Measurements from ENCODE around the gene RUNX3.
"Not testable (repeated sequence)": the region's sequence is repeated elsewhere in the genome, so short reads cannot be mapped to it uniquely, and the experiment has no call there.

RUNX3 gene

DNA sequence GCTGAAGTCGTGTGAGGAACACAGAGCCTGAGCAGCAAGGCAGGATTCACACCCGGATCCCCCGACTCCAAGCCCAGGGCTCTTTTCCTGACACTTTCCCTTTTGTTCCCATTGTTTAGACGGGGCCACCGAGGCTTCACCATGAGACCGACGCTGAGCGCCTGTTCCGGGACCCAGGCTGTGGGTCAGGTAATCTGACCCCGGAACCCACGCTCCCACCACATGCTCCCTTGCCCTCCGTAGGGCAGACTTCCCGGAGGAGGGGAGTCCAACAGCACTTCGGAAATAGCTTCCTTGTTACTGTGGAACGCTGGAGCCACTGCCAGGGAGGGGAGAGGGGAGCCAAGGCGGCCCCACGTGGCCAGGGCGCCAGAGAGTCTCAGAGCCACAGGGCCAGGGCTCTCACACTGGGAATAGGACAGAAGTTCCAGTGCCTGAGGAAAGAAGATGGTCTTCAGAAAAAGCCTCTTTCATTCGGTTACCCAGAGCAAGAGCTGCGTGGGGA is 18.4 kb downstream of the RUNX3 start:
- no peak for DNase-seq

DNA sequence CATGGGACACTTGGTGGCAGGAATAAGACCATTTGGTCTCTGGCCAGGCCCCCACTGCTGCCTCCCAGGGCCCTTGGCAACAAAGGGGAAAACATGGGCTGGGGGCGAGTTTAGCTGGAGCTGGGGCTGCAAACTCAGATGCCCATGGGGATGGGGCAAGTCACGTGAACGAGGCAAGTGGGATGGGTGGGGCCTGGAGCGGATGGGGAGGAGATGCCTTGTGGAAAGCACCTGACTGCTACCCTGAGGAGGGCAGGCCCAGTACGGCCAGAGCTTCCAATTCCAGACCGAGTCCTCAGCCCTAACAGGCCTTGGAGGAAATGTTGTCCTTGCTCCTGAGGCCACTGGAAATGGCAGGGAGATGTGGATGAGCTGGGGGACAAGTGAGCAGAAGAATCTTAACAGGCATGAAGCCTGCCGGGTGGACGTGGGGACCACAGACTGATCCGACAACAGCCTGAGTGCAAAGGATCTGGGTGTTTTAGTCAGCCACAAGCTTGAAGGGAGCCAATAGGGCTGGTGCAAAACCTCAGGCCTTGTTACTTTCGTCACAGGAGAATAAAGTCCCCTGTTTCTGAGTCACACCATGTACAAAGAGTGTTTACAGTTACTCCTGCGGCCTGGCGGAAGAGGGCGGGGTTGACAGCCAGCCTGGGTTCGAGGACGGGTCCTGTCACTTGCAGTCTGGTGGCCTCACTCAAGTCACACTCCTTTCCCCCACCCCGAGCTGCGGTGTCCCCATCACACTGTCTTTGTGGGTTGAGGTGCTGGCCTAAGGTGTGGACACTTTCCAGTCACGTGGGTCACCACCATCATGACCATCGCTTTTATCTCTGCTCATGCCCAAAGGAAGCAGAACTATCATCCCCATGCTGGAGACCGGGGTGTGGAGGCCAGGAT is 19.1 kb downstream of the RUNX3 start:
- no peak for DNase-seq

DNA sequence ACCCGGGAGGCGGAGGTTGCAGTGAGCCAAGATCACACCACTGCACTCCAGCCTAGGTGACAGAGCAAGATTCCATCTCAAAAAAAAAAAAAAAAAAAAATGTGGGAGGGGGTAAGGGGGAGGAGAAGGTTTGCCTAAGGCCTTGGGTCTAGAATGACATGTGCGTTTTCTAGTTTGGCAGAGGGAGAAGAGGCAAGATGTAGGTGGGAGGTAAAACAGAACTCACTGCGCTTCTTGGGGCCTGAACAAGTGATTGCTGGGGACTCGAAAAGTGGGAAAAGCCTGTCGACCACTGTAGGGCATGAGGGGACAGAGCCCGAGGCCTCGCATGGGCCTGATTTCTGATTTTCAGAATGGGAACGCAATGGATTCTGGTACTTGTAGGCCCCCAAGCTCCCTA is 19.9 kb downstream of the RUNX3 start:
- no peak for DNase-seq

DNA sequence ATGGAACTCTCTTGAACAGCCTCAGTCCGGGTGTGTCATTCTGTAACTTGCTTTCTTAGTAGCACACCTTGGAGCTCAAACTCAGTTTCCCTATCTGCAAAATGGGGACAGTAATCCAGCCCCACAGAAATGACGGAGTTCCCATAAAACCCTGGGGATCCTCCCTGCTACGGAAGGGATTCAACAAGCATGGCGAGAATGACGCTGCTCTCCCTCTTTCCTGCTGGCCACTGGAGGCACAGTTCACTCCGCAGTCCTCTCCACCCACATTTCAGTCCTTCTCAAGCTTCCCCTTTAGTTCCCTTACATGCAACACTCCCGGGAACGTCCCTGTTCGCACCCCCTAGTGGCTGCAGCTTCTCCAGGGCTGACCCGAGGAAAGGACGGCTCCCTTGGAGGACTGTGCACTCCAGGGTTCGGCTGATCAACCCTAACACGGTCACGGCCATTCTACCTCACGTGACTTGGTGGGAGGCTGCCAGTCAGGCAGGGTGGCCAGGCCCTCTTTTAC is 20.6 kb downstream of the RUNX3 start:
- DNase-seq: no peak

DNA sequence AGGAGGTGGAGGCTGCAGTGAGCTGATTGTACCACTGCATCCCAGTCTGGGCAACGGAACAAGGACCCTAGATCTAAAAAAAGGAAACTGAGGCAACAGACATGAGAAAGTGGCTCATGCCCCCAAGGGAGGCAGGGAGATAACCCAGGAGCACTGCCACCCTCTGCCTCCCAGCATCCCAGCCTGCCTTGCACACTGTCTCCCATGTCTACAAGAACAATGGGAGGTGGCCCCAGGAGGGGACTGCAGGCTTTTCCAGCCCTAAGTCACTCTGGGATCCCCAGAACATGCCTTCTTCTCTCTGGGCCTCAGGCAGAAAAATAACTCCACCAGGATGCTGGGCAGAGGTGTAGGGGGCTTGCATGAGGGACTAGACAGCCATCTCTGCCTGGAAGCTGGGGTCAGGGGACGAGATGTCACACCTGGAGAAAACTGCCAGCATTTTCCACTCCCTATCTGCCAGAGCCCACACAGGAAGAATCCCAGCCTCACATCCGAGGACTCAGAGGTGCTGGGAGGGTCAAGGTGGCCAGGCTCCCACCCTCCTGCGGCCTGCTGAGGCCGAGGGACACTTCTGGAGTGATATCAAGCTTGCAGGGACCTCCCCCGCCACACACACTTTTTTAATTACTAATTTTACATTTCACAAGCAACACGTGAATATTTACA is 21.4 kb downstream of the RUNX3 start:
- no peak for DNase-seq

- DNase-seq: not testable (repeated sequence)
Observed at GRCh38 chr1:24907587-24908294, 22.3 kb downstream of the RUNX3 start.

- DNase-seq: no peak
Observed at GRCh38 chr1:24906760-24907490, 23.2 kb downstream of the RUNX3 start.

DNA sequence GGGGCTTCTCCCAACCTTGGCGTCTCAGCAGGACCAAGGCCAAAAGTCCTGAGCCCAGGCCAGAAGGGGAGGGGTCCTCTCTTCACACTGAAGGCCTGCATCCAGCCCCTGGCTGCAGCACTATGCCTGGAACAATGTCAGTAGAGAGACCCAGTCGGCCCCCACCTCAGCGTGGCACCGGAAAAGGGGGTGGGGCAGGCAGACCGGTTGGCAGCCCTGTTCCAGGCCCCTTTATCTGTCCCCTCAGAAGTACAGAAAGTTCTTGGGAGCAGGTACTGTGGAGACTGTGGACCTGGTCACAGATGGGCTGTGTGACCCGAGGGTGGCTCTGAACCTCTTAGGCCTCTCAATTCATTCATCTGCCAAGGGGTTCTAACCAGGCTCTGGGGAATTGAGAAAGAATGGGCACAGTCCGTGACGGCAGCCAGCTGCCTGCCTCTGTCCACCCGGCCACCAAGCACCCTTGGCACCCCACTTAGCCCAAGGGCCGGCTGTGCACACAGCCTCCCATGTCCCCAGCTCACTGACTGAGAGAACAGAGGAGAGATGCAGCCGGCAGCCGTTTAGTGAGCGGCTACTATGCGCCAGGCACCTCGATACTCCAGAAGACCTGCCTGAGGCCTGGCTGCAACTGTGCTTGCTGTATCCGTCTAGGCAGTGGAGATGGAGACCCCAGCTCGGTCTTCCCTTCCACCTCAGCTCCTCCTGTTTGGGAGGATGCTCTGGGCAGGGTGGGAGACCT is 23.9 kb downstream of the RUNX3 start:
- DNase-seq: no peak

DNA sequence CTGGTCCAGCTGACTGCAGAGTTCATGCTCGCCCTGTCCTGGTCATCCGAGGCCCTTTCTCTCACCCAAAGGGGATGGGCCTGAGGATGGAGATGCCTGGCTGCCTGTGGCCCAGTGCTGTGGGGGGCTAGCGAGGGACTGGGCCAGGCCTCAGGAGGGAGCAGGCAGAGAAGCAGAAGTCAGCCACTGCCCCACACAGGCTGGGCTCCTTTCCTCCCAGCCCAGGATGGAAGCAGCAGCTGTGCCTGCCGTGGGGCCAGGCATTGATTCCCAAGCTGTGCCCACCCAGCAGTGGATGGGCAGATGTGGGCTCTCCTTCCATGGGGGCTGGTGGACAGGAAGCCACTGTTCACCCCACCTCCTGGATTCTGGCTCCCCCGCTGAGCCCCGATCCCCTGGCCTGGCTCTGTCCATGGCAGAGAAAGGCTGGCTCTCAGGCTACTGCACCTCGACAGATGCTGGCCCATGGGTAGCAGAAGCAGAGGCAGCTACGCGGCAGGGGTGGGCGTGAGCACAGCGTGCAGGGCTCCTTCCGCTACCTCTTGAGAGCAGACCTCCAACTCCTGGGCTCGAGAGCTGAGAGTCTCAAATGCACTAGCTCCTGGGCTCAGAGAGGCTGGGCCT is 24.6 kb downstream of the RUNX3 start:
- DNase-seq: no peak

GRCh38 chr1:24904731-24905354 is 25.2 kb downstream of the RUNX3 start:
- no peak for DNase-seq

DNA sequence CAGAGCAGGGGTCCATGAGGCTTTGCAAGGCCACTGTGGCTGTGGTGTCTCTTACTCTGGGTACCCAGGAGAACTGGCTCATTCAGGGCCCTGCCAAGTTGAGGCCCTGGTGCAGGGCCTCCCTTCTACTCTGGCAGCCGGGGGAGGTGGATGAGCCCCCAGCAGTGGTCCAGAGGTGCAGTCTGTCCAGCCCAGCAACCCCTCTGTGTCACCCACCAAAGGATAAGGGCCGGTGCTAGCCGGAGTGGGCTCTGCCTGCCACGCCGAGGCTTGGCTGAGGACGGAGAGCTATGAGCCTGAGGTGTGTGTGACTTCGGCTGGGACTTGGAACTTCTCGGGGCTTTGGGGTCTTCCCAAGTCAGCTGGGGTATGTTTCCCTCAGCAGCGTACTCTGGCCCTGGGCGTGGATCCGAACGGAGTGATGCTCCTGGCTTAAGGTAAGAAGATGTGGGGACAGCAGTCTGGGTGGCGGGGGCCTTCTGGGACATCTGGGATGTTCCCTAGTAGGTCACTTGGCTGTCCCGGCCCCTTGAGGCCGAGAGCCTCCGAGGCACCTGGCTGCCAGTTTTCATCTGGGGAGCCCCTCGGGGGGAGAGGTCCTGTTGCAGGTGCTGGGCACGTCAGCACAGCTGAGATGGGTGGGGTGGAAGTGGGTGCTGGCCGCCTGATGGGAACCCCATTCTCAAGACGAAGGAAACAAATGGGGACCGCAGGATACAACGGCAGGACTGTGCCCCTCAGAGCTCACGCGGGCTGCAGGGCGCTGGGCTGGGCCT is 25.9 kb downstream of the RUNX3 start:
- no peak for DNase-seq

- no peak for DNase-seq
Observed at GRCh38 chr1:24903560-24903954, 26.5 kb downstream of the RUNX3 start.

GRCh38 chr1:24903011-24903461 is 27.0 kb downstream of the RUNX3 start:
- DNase-seq: no peak

GRCh38 chr1:24902471-24902891 is 27.6 kb downstream of the RUNX3 start:
- DNase-seq: no peak

DNA sequence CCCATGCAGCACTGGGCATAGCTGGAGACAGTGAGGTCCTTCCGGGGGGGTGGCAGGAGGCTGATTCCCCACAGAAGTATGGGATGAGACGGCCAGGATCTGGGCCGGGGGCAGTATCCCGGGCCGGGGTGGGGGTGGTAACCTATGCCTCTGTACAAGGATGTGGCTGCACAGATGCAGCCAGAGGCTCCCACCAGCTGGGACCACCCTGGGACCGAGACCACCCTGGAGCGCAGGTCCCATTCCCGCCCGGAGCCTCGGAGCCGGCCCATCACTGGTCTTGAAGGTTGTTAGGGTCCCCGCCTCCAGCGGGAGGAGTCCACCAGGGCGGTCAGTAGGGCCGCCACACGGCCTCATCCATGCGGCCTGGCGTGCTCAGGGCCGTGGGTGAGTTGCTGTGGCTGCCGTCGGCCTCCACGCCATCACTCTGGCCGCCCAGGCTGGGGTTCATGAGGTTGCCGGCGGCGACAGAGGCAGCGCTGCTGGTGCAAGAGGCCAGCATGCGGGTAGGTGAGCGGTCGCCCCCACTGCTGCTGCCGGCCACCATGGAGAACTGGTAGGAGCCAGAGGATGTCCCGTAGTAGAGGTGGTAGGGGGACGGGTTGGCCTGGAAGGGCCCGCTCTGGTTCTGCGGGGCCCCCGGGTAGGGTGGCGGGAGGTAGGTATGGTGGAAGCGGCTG is 28.1 kb downstream of the RUNX3 start:
- DNase-seq: no peak

GRCh38 chr1:24900985-24901781 is 28.9 kb downstream of the RUNX3 start:
- peak; percentile 3 for DNase-seq

- no peak for DNase-seq
Observed at GRCh38 chr1:24900486-24900849, 29.6 kb downstream of the RUNX3 start.
